ENCODE measurements around the gene ART4.

DNA sequence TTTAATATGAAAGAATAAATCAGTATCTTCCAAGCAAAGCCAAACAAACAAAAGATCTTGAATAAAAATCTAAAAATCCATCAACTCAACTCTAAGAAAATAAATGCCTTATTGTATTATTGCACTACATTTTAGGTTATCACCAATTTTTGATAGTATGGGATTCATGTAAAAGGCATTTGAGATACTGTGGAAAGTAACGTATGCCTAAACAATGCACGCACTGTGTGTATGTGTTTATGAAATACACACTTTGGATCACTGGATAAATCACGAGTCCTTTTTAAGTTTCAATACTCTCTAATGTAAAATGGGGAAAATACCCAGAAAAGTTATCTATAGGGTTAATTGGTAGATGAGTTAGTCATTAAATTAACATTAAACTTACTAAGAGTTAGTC is 57.8 kb downstream of the ART4 start:
- TF ChIP-seq, protein P1, sequence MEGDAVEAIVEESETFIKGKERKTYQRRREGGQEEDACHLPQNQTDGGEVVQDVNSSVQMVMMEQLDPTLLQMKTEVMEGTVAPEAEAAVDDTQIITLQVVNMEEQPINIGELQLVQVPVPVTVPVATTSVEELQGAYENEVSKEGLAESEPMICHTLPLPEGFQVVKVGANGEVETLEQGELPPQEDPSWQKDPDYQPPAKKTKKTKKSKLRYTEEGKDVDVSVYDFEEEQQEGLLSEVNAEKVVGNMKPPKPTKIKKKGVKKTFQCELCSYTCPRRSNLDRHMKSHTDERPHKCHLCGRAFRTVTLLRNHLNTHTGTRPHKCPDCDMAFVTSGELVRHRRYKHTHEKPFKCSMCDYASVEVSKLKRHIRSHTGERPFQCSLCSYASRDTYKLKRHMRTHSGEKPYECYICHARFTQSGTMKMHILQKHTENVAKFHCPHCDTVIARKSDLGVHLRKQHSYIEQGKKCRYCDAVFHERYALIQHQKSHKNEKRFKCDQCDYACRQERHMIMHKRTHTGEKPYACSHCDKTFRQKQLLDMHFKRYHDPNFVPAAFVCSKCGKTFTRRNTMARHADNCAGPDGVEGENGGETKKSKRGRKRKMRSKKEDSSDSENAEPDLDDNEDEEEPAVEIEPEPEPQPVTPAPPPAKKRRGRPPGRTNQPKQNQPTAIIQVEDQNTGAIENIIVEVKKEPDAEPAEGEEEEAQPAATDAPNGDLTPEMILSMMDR (IDR thresholded peaks at IDR 0.05), result no peak
- TF ChIP-seq EZH2phosphoT487 (IDR thresholded peaks at IDR 0.05), result no peak

Data from neural progenitor cell (in vitro differentiated cells).